ENCODE data around the gene CTAGE4. TPM values are rescaled to one million over a fixed set of nuclear protein-coding genes. Genes with fewer than 3 reads are reported as not detected.

The CTAGE4 gene
- polyA plus RNA-seq, 2 donors: 3.2 to 4.3 TPM

Other genes with a start within 250 kb of the CTAGE4 start
- not detected for gene OR2F2, start 248.2 kb upstream of the CTAGE4 start, polyA plus RNA-seq
- not detected for gene OR2F1, start 228.6 kb upstream of the CTAGE4 start, polyA plus RNA-seq
- gene OR6B1, start 183.1 kb upstream of the CTAGE4 start, polyA plus RNA-seq: not detected
- gene OR2A5, start 134.5 kb upstream of the CTAGE4 start, polyA plus RNA-seq: not detected
- gene OR2A25, start 113.7 kb upstream of the CTAGE4 start, polyA plus RNA-seq: not detected
- gene OR2A12, start 97.2 kb upstream of the CTAGE4 start, polyA plus RNA-seq: not detected
- not detected for gene OR2A2, start 73.9 kb upstream of the CTAGE4 start, polyA plus RNA-seq
- not detected for gene OR2A14, start 60.3 kb upstream of the CTAGE4 start, polyA plus RNA-seq
- gene ARHGEF35, start 12.4 kb downstream of the CTAGE4 start, polyA plus RNA-seq: 10 to 100 TPM; 20.0 to 20.1 TPM
- gene OR2A42, start 56.1 kb downstream of the CTAGE4 start, polyA plus RNA-seq: under 1 TPM in 1 of 2 donors, not detected in 1; 0.02 TPM
- 1 to 10 TPM; 1.1 to 1.6 TPM for gene OR2A7, start 81.3 kb downstream of the CTAGE4 start, polyA plus RNA-seq
- gene CTAGE8, start 85.8 kb downstream of the CTAGE4 start, polyA plus RNA-seq: 1 to 10 TPM in 1 of 2 donors, under 1 TPM in 1; 0.01 to 2.5 TPM
- under 1 TPM in 1 of 2 donors, not detected in 1; 0.01 TPM for gene OR2A1, start 129.0 kb downstream of the CTAGE4 start, polyA plus RNA-seq
- 10 to 100 TPM; 14.6 to 22.1 TPM for gene ARHGEF5, start 171.9 kb downstream of the CTAGE4 start, polyA plus RNA-seq
- gene NOBOX, start 220.2 kb downstream of the CTAGE4 start, polyA plus RNA-seq: not detected

All from esophagus (tissue), 2 donors.